Sigmoid colon (tissue), 3 donors: ENCODE data around the gene INTS6.

Source experiments
- POLR2A ChIP-seq, 2 donors: fragments of 450-650 bp; IDR thresholded peaks; one replicate each; pipeline ENCODE4 v1.6.1; 2016; ENCODE audit warnings: antibody characterized with exemption in 2 of 2, mild to moderate bottlenecking in 2 of 2, moderate library complexity in 2 of 2
- TF ChIP-seq, protein P1 (sequence below), 4 experiments: fragments of 450-650 bp in 3 of 4; fragments of 200-600 bp in 1 of 4; IDR thresholded peaks; one replicate each; pipeline ENCODE4 v1.5.1; 2016 to 2019; ENCODE audit warnings: antibody characterized with exemption in 4 of 4, mild to moderate bottlenecking in 3 of 4, moderate library complexity in 2 of 4

DNA sequence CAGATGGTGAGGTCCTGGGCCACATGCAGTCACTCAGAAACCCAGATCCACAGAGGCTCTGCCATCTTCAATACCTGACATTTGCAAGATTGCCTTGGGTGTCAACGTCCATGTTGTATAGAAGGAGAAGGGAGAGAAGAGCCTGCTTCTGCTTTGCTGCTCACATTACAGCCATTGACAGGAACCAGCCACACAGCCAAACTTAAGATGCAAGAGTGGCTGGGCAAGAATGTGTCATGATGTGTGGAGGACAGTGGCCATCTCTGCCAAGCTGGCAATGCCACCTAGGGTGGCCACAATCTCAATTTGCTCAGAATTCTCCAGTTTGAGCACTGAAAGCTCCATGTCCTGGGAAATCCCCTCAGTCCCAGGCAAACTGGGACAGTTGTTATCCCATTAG is 139.2 kb downstream of the INTS6 start:
- TF ChIP-seq, protein P1, sequence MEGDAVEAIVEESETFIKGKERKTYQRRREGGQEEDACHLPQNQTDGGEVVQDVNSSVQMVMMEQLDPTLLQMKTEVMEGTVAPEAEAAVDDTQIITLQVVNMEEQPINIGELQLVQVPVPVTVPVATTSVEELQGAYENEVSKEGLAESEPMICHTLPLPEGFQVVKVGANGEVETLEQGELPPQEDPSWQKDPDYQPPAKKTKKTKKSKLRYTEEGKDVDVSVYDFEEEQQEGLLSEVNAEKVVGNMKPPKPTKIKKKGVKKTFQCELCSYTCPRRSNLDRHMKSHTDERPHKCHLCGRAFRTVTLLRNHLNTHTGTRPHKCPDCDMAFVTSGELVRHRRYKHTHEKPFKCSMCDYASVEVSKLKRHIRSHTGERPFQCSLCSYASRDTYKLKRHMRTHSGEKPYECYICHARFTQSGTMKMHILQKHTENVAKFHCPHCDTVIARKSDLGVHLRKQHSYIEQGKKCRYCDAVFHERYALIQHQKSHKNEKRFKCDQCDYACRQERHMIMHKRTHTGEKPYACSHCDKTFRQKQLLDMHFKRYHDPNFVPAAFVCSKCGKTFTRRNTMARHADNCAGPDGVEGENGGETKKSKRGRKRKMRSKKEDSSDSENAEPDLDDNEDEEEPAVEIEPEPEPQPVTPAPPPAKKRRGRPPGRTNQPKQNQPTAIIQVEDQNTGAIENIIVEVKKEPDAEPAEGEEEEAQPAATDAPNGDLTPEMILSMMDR (IDR thresholded peaks at IDR 0.05): no peak
- TF ChIP-seq POLR2A (IDR thresholded peaks at IDR 0.05): no peak
